BJ (cell line): ENCODE results near the gene LRRN2. TPM values are rescaled to one million over a fixed set of nuclear protein-coding genes. Genes with fewer than 3 reads are reported as not detected.

Experiments
- CTCF ChIA-PET: fragments of 350-600 bp; formaldehyde crosslinking; extraction: SDS; loops from one replicate; lab custom pipeline; 2021; ENCODE audit warnings: antibody characterized with exemption, inconsistent platforms; lab: Yijun Ruan, JAX
- POLR2A ChIA-PET: fragments of 300-600 bp; sonication (Branson Sonifier 250); formaldehyde crosslinking; extraction: SDS; loops from one replicate; lab custom pipeline; 2021; ENCODE audit warnings: antibody characterized with exemption; lab: Charles Lee
- DNase-seq: peaks from one replicate; pipeline ENCODE4 v3.0.0-alpha.2; 2011; ENCODE audit warnings: low read depth
- H3K27me3 ChIP-seq: 2 replicates; pipeline ENCODE4 v1.6.0; 2011; ENCODE audit warnings: low read length; ENCODE audit not compliant: control insufficient read depth, insufficient read depth
- H3K36me3 ChIP-seq: 2 replicates; pipeline ENCODE4 v1.5.1; 2011; ENCODE audit warnings: low read length; ENCODE audit not compliant: control insufficient read depth, insufficient read depth
- H3K4me3 ChIP-seq: 2 replicates; pipeline ENCODE4 v1.5.1; 2011; ENCODE audit warnings: low read depth, mild to moderate bottlenecking, control low read depth, low read length
- polyA plus RNA-seq: library from polyadenylated mRNA; depleted of rRNA; stranded (reverse); fragments of >200 nt; gene quantifications from 2 replicates; pipeline ENCODE4 v1.2.3, GENCODE V29; 2011
- TF ChIP-seq, protein P1 (sequence below): IDR thresholded peaks from 2 replicates; pipeline ENCODE4 v1.5.1; 2011; ENCODE audit warnings: low read depth, mild to moderate bottlenecking, control low read depth, inconsistent platforms, low read length, moderate library complexity; ENCODE audit not compliant: insufficient read depth

Gene LRRN2
- polyA plus RNA-seq, 1 experiment, result not detected

DNA sequence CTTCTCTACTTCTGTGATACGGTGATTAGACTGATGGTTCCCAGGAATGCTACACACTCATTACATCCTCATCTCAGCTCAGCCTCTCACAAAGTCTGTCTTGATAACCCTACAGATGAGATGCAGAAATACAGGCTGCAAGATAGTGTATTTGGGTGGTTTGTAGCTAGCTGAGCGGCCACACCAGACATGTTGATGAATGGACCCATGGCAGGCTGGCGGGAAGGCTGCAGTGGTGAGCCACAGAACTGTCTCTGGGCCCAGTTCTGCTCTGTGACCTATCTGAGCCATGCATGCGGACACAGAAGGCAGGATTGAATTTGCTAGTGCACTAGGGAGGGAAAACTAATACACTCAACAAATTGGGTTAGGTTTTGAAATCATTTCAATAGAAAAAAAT, 71.9 kb downstream of the LRRN2 start:
- no peaks in the 10 kb centered on the region for H3K36me3 ChIP-seq
- H3K27me3 ChIP-seq, result peaks cover 40% of the 10 kb centered on the region
- ChIA-PET CTCF (interaction anchor here (1.4 to 1.8 kb wide), 2 partner anchors 133 to 178 kb away, joined by 3 to 4 read pairs; no protein-coding TSS in a partner anchor), POLR2A (no interaction called here)
- H3K4me3 ChIP-seq, result no peak overlapping the region
- TF ChIP-seq, protein P1, sequence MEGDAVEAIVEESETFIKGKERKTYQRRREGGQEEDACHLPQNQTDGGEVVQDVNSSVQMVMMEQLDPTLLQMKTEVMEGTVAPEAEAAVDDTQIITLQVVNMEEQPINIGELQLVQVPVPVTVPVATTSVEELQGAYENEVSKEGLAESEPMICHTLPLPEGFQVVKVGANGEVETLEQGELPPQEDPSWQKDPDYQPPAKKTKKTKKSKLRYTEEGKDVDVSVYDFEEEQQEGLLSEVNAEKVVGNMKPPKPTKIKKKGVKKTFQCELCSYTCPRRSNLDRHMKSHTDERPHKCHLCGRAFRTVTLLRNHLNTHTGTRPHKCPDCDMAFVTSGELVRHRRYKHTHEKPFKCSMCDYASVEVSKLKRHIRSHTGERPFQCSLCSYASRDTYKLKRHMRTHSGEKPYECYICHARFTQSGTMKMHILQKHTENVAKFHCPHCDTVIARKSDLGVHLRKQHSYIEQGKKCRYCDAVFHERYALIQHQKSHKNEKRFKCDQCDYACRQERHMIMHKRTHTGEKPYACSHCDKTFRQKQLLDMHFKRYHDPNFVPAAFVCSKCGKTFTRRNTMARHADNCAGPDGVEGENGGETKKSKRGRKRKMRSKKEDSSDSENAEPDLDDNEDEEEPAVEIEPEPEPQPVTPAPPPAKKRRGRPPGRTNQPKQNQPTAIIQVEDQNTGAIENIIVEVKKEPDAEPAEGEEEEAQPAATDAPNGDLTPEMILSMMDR, result no peak
- no peak for DNase-seq

DNA sequence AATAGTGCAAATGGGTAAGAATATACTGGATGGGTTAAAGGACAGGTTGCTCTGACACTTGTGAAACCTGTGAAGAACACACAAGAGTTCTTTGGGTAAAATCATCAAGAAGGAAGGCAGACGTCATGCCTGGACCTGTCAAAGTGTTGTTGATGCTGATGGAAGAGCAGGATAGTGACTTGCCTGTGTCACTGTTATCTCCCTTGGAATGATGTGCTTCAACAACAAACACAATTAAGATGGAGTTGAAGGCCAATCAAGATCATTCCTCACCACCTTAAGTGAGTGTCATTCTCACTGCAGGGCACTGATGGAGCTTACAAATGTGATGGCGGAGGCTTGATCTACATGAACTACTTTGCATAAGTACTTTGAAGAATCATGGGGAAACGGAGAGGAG, 73.2 kb downstream of the LRRN2 start:
- H3K27me3 ChIP-seq, result peaks cover 39% of the 10 kb centered on the region
- CTCF ChIA-PET, result no interaction called here

GRCh38 chr1:204611036-204611435, 74.5 kb downstream of the LRRN2 start:
- H3K27me3 ChIP-seq, result peaks cover 33% of the 10 kb centered on the region

More for the DNA sequence above, 73.2 kb downstream of the LRRN2 start:
- no peak overlapping the region for H3K4me3 ChIP-seq
- POLR2A ChIA-PET, result no interaction called here
- no peak for DNase-seq
- TF ChIP-seq, protein P1, result no peak
- no peaks in the 10 kb centered on the region for H3K36me3 ChIP-seq

DNA sequence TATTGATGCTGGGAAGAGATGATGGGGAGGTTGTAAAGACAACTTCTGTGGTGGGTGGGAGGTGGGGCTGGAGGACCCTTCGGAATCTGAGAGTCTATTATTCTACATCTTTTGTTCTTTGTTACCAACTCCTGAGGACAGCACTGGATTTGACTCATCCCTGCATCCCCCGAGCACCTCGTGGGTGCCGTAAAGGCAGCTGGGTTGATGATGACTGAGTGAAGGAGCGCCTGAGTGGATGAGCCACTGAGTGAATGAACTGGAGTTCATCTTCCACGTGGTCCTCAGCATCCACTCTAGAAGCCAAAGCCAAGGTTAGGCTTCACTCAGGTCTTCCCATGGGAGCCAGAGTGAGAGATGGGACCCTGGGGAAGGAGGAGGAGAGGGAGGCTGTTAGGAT, 77.6 kb downstream of the LRRN2 start:
- peaks cover 18% of the 10 kb centered on the region for H3K27me3 ChIP-seq
- CTCF ChIA-PET, result interaction anchor here (1.1 to 1.6 kb wide), 3 partner anchors 11 to 209 kb away, joined by 3 to 6 read pairs (median 4); no protein-coding TSS in a partner anchor
- TF ChIP-seq, protein P1, result no peak
- H3K36me3 ChIP-seq, result no peaks in the 10 kb centered on the region
- no peak overlapping the region for H3K4me3 ChIP-seq
- POLR2A ChIA-PET, result no interaction called here
- no peak for DNase-seq

More at GRCh38 chr1:204611036-204611435, 74.5 kb downstream of the LRRN2 start:
- DNase-seq, result no peak
- Histone ChIP-seq H3K4me3 (no peak overlapping the region), H3K36me3 (no peaks in the 10 kb centered on the region)
- TF ChIP-seq, protein P1, result no peak
- ChIA-PET CTCF (no interaction called here), POLR2A (no interaction called here)

DNA sequence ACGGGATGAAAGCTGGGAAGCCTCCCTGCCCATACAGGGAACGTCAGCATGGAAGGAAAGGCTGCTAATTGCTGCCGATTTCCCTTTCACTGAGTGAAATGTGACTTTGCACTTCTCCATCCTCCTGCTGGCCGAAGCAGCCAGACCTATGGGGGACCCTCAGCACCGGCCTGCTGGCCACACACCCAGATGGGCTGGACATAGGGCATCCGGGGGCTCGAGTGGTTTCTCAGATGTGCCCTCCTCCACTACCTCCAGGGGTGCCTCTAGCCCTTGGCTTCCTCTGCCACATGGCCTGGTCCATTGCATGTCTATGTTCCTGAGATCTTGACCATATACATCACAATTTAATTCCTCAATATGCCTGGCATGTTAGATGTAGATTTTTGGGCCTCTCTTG, 79.7 kb downstream of the LRRN2 start:
- ChIA-PET CTCF (interaction anchor here (0.8 to 0.9 kb wide), 2 partner anchors 186 to 201 kb away, joined by 3 read pairs; no protein-coding TSS in a partner anchor), POLR2A (no interaction called here)
- H3K27me3 ChIP-seq, result peaks cover 17% of the 10 kb centered on the region

More for the DNA sequence above, 79.7 kb downstream of the LRRN2 start:
- Histone ChIP-seq H3K36me3 (no peaks in the 10 kb centered on the region), H3K4me3 (no peak overlapping the region)
- TF ChIP-seq, protein P1, result no peak
- DNase-seq, result no peak
